ENCODE measurements around the gene CAMK2D. TPM values are rescaled to one million over a fixed set of nuclear protein-coding genes. Genes with fewer than 3 reads are reported as not detected.

CAMK2D gene
- total RNA-seq, 4 donors from 2014 or later = 45.9 to 67.1 (median 56.2) TPM

GRCh38 chr4:113524505-113525186, 236.9 kb downstream of the CAMK2D start:
- Histone ChIP-seq H3K4me3 (no peak overlapping the region), H3K27me3 (no peaks in the 10 kb centered on the region), H3K27ac (no peak overlapping the region), H3K4me1 (no peaks in the 10 kb centered on the region), H3K36me3 (peaks cover 0 to 41% of the 10 kb centered on the region in 2 donors), H3K9me3 (no peaks in the 10 kb centered on the region)
- TF ChIP-seq POLR2A (IDR thresholded peaks at IDR 0.05) = no peak
- TF ChIP-seq CTCF (IDR thresholded peaks at IDR 0.05) = no peak
- no peak for TF ChIP-seq EP300 (IDR thresholded peaks at IDR 0.05)
- TF ChIP-seq POLR2AphosphoS5 (IDR thresholded peaks at IDR 0.05) = no peak
- 100% methylated on average over 2 of the region's 2 CpGs for WGBS, 2 donors (ENCODE audit: low coverage in 1 of 2)
- ATAC-seq = no peak

GRCh38 chr4:113524096-113524495, 237.4 kb downstream of the CAMK2D start:
- Histone ChIP-seq H3K4me1 (no peaks in the 10 kb centered on the region), H3K4me3 (no peak overlapping the region), H3K9me3 (no peaks in the 10 kb centered on the region), H3K27ac (no peak overlapping the region), H3K36me3 (peaks cover 0 to 39% of the 10 kb centered on the region in 2 donors), H3K27me3 (no peaks in the 10 kb centered on the region)
- TF ChIP-seq POLR2AphosphoS5 (IDR thresholded peaks at IDR 0.05) (no peak), CTCF (IDR thresholded peaks at IDR 0.05) (no peak), EP300 (IDR thresholded peaks at IDR 0.05) (no peak), POLR2A (IDR thresholded peaks at IDR 0.05) (no peak)
- 94 to 100% methylated on average over 1 of the region's 1 CpG for WGBS, 2 donors (ENCODE audit: low coverage in 1 of 2)
- ATAC-seq = no peak

GRCh38 chr4:113522433-113522832, 239.1 kb downstream of the CAMK2D start:
- peaks cover 0 to 45% of the 10 kb centered on the region in 2 donors for H3K36me3 ChIP-seq
- no peak overlapping the region for H3K27ac ChIP-seq
- H3K4me1 ChIP-seq = no peaks in the 10 kb centered on the region
- 85 to 97% methylated on average over 2 of the region's 2 CpGs for WGBS, 2 donors (ENCODE audit: low coverage in 1 of 2)
- no peak overlapping the region for H3K4me3 ChIP-seq
- no peaks in the 10 kb centered on the region for H3K9me3 ChIP-seq
- H3K27me3 ChIP-seq = no peaks in the 10 kb centered on the region
- ATAC-seq = no peak
- TF ChIP-seq CTCF (IDR thresholded peaks at IDR 0.05) = no peak
- TF ChIP-seq POLR2A (IDR thresholded peaks at IDR 0.05) = no peak
- no peak for TF ChIP-seq POLR2AphosphoS5 (IDR thresholded peaks at IDR 0.05)
- TF ChIP-seq EP300 (IDR thresholded peaks at IDR 0.05) = no peak

GRCh38 chr4:113513382-113513781, 248.2 kb downstream of the CAMK2D start:
- Histone ChIP-seq H3K27me3 (no peaks in the 10 kb centered on the region), H3K4me3 (no peak overlapping the region), H3K9me3 (no peaks in the 10 kb centered on the region), H3K27ac (no peak overlapping the region), H3K4me1 (no peaks in the 10 kb centered on the region), H3K36me3 (peaks cover 0 to 46% of the 10 kb centered on the region in 2 donors)
- no peak for ATAC-seq
- 77 to 83% methylated on average over 2 of the region's 2 CpGs for WGBS, 2 donors (ENCODE audit: low coverage in 1 of 2)
- no peak for TF ChIP-seq CTCF (IDR thresholded peaks at IDR 0.05)
- TF ChIP-seq POLR2A (IDR thresholded peaks at IDR 0.05) = no peak
- no peak for TF ChIP-seq POLR2AphosphoS5 (IDR thresholded peaks at IDR 0.05)
- TF ChIP-seq EP300 (IDR thresholded peaks at IDR 0.05) = no peak

- Histone ChIP-seq H3K4me3 (no peak overlapping the region), H3K27me3 (no peaks in the 10 kb centered on the region), H3K4me1 (no peaks in the 10 kb centered on the region), H3K36me3 (peaks cover 0 to 46% of the 10 kb centered on the region in 2 donors), H3K27ac (no peak overlapping the region), H3K9me3 (no peaks in the 10 kb centered on the region)
- WGBS, 2 donors (ENCODE audit: low coverage in 1 of 2) = 96 to 100% methylated on average over 4 to 6 of the region's 6 CpGs
- TF ChIP-seq CTCF (IDR thresholded peaks at IDR 0.05) (no peak), POLR2A (IDR thresholded peaks at IDR 0.05) (no peak), POLR2AphosphoS5 (IDR thresholded peaks at IDR 0.05) (no peak), EP300 (IDR thresholded peaks at IDR 0.05) (no peak)
- no peak for ATAC-seq
Measured at GRCh38 chr4:113512880-113513279, 248.7 kb downstream of the CAMK2D start.
